HEK293T (cell line): Measurements from ENCODE around the gene CHL1.

Experiments
- CTCF ChIA-PET: fragments of 350-600 bp; formaldehyde crosslinking; extraction: SDS; loops from one replicate; lab custom pipeline; 2021; ENCODE audit warnings: antibody characterized with exemption, inconsistent platforms; lab: Yijun Ruan, JAX
- POLR2A ChIA-PET: fragments of 350-600 bp; formaldehyde crosslinking; extraction: SDS; loops from one replicate; lab custom pipeline; 2020; ENCODE audit warnings: antibody characterized with exemption, inconsistent platforms; lab: Yijun Ruan, JAX
- DNase-seq: peaks from one replicate; pipeline ENCODE4 v3.0.0; 2012; ENCODE audit warnings: mixed read lengths; ENCODE audit errors: extremely low spot score
- ARNT ChIP-seq: fragments of 450-650 bp; IDR thresholded peaks from 2 replicates; pipeline ENCODE4 v1.6.1; 2017; ENCODE audit warnings: mild to moderate bottlenecking
- BHLHE40 ChIP-seq: fragments of 450-650 bp; IDR thresholded peaks from 2 replicates; pipeline ENCODE4 v1.6.1; 2016; ENCODE audit warnings: mild to moderate bottlenecking, moderate library complexity, borderline replicate concordance
- CTBP1 ChIP-seq: fragments of 450-650 bp; IDR thresholded peaks from 2 replicates; pipeline ENCODE4 v1.6.1; 2016; ENCODE audit warnings: borderline replicate concordance
- ELF4 ChIP-seq: fragments of 450-650 bp; IDR thresholded peaks from 2 replicates; pipeline ENCODE4 v1.6.1; 2017; ENCODE audit warnings: antibody characterized with exemption
- FOXA1 ChIP-seq: fragments of 450-650 bp; IDR thresholded peaks from 2 replicates; pipeline ENCODE4 v1.6.1; 2016; ENCODE audit warnings: mild to moderate bottlenecking
- FOXK2 ChIP-seq: fragments of 450-650 bp; IDR thresholded peaks from 2 replicates; pipeline ENCODE4 v1.6.1; 2016; ENCODE audit warnings: mild to moderate bottlenecking
- FOXM1 ChIP-seq: fragments of 450-650 bp; IDR thresholded peaks from 2 replicates; pipeline ENCODE4 v1.6.1; 2017; ENCODE audit warnings: mild to moderate bottlenecking, borderline replicate concordance
- HDGF ChIP-seq: fragments of 450-650 bp; IDR thresholded peaks from 2 replicates; pipeline ENCODE4 v1.6.1; 2017; ENCODE audit warnings: antibody characterized with exemption, borderline replicate concordance
- L3MBTL2 ChIP-seq: fragments of 450-650 bp; conservative IDR thresholded peaks from 2 replicates; pipeline ENCODE4 v1.6.1; 2016; ENCODE audit warnings: mild to moderate bottlenecking
- LEF1 ChIP-seq: fragments of 450-650 bp; IDR thresholded peaks from 2 replicates; pipeline ENCODE4 v1.6.1; 2017; ENCODE audit warnings: mild to moderate bottlenecking, borderline replicate concordance
- NFRKB ChIP-seq: fragments of 450-650 bp; IDR thresholded peaks from 2 replicates; pipeline ENCODE4 v1.6.1; 2016; ENCODE audit warnings: mild to moderate bottlenecking, moderate library complexity
- PKNOX1 ChIP-seq: fragments of 450-650 bp; IDR thresholded peaks from 2 replicates; pipeline ENCODE4 v1.6.1; 2016
- SP1 ChIP-seq: fragments of 450-650 bp; IDR thresholded peaks from 2 replicates; pipeline ENCODE4 v1.6.1; 2017
- SUZ12 ChIP-seq: fragments of 450-650 bp; IDR thresholded peaks from 2 replicates; pipeline ENCODE4 v1.6.1; 2016; ENCODE audit warnings: mild to moderate bottlenecking
- TARDBP ChIP-seq: fragments of 450-650 bp; IDR thresholded peaks from 2 replicates; pipeline ENCODE4 v1.6.1; 2016
- ZNF384 ChIP-seq: fragments of 450-650 bp; IDR thresholded peaks from 2 replicates; pipeline ENCODE4 v1.6.1; 2016

CHL1 gene

GRCh38 chr3:355622-356021 lies 159.1 kb downstream of the CHL1 start:
- CTCF ChIA-PET, result interaction anchor here (0.5 to 0.6 kb wide), 2 partner anchors 22 to 297 kb away, joined by 4 to 6 read pairs; no protein-coding TSS in a partner anchor
- POLR2A ChIA-PET, result no interaction called here
- DNase-seq, result no peak
- no peak for TF ChIP-seq FOXK2
- TF ChIP-seq BHLHE40, result no peak
- TF ChIP-seq ARNT, result no peak
- TF ChIP-seq SUZ12, result no peak
- no peak for TF ChIP-seq FOXM1
- TF ChIP-seq ELF4, result no peak
- no peak for TF ChIP-seq LEF1
- no peak for TF ChIP-seq L3MBTL2
- TF ChIP-seq CTBP1, result no peak
- TF ChIP-seq SP1, result no peak

- no peak for TF ChIP-seq LEF1
- TF ChIP-seq SP1, result no peak
- TF ChIP-seq L3MBTL2, result no peak
- no peak for TF ChIP-seq ZNF384
- no peak for TF ChIP-seq TARDBP
- no peak for TF ChIP-seq ELF4
- no peak for TF ChIP-seq FOXM1
- TF ChIP-seq PKNOX1, result no peak
- TF ChIP-seq CTBP1, result no peak
- no peak for TF ChIP-seq BHLHE40
- TF ChIP-seq ARNT, result no peak
- TF ChIP-seq HDGF, result no peak
- no peak for TF ChIP-seq NFRKB
- TF ChIP-seq SUZ12, result no peak
- TF ChIP-seq FOXK2, result no peak
- ChIA-PET POLR2A (no interaction called here), CTCF (no interaction called here)
- DNase-seq, result no peak
Measured at GRCh38 chr3:356952-357351, 160.4 kb downstream of the CHL1 start.

GRCh38 chr3:359672-360071 lies 163.1 kb downstream of the CHL1 start:
- CTCF ChIA-PET, result no interaction called here

GRCh38 chr3:362681-363338 lies 166.2 kb downstream of the CHL1 start:
- CTCF ChIA-PET, result no interaction called here
- POLR2A ChIA-PET, result no interaction called here
- TF ChIP-seq ZNF384 (no peak), SUZ12 (no peak), TARDBP (no peak), CTBP1 (no peak), HDGF (no peak), FOXK2 (no peak), NFRKB (no peak), FOXA1 (no peak), L3MBTL2 (no peak), PKNOX1 (no peak)
- no peak for DNase-seq

More at GRCh38 chr3:359672-360071, 163.1 kb downstream of the CHL1 start:
- TF ChIP-seq HDGF, result no peak
- TF ChIP-seq ELF4, result no peak
- no peak for TF ChIP-seq FOXA1
- no peak for TF ChIP-seq PKNOX1
- no peak for TF ChIP-seq FOXM1
- TF ChIP-seq BHLHE40, result no peak
- TF ChIP-seq FOXK2, result no peak
- no peak for TF ChIP-seq SP1
- no peak for TF ChIP-seq L3MBTL2
- TF ChIP-seq LEF1, result no peak
- no peak for TF ChIP-seq SUZ12
- TF ChIP-seq ZNF384, result no peak
- no peak for TF ChIP-seq ARNT
- no peak for TF ChIP-seq CTBP1
- no peak for TF ChIP-seq NFRKB
- no peak for TF ChIP-seq TARDBP
- no peak for DNase-seq
- POLR2A ChIA-PET, result no interaction called here

GRCh38 chr3:364287-364686 lies 167.7 kb downstream of the CHL1 start:
- ChIA-PET POLR2A (no interaction called here), CTCF (no interaction called here)
- no peak for DNase-seq
- TF ChIP-seq LEF1 (no peak), TARDBP (no peak), ELF4 (no peak), SUZ12 (no peak), PKNOX1 (no peak), FOXM1 (no peak), CTBP1 (no peak), ZNF384 (no peak), L3MBTL2 (no peak), ARNT (no peak), SP1 (no peak), HDGF (no peak), BHLHE40 (no peak)
